A204.1 (cell line): ENCODE results near the gene IL10RB.

ENCODE experiments used
- FAIRE-seq: peaks from 2 replicates; lab custom pipeline; 2012; peaks lifted over from hg19 to GRCh38; lab: Jason Lieb, UNC

IL10RB gene

DNA sequence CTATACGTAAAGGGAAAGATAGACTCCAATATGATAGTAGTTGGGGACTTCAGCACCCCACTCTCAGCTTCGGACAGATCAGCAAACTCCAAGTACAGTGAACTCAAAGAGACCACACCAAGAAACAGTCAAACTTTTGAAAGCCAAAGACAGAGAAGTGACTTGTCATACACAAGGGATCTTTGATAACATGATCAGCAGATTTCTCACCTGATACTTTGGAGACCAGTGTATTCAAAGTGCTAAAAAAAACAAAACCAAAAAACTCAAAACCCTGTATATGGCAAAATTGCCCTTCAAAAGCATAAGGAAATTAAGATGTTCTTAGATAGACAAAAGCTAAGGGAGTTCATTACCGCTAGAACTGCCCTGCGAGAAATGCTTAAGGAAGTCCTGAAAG is 68.0 kb downstream of the IL10RB start:
- no peak for FAIRE-seq

DNA sequence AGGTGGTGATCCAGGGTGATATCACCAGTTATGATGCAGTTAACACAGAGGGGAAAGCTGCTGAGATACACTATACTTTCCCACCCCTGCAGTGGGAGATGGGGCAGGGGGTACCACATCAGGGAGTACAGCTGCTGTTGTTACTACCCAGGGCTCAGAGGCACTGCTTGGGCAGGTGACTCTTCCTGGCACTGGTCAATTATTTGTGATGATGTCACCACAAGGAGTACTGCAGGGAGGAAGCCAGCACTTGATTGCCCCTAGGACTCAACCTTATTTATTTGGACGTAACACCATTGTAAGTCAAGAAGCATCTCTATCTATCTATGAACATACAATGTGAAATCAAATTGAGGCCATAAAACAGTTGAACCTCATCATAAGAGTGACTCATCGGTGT is 68.7 kb downstream of the IL10RB start:
- no peak for FAIRE-seq

DNA sequence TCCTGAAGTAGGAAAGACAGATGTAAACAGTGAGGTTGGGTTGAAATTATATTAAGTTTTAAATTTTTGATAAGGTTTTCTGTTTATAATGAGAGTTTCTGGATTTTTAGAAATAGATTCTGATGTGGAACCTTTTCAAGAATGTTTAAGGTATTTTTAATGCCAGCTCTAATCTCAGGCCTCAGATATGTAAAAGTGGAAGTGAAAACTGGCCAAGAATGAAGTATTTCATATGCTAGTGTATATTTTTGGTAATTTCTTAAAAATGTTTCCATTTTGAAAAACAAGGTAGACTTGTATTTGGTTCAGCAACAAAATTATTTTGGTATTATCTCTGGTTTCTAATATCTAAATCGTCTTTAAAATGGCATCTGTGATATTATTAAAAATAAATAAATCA is 73.0 kb downstream of the IL10RB start:
- no peak for FAIRE-seq

DNA sequence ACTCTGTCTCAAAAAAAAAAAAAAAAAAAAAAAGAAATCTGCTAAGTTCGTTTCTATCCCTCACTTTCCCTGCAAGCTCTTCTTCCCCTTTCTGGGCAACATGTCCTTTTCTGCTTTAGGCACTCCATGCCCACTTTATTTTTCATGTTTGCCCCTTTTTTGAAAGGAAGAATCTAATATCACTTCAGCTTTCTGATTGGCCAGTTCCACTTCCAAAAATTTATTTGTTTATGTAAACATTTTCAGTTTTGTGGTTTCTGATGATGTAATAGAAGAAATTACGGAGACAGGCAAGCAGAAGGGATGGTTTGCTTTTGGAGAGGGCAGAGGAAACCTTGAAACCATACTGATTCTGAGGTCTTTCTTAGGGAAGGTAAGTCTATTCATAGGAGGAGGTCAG is 73.8 kb downstream of the IL10RB start:
- FAIRE-seq, result no peak

DNA sequence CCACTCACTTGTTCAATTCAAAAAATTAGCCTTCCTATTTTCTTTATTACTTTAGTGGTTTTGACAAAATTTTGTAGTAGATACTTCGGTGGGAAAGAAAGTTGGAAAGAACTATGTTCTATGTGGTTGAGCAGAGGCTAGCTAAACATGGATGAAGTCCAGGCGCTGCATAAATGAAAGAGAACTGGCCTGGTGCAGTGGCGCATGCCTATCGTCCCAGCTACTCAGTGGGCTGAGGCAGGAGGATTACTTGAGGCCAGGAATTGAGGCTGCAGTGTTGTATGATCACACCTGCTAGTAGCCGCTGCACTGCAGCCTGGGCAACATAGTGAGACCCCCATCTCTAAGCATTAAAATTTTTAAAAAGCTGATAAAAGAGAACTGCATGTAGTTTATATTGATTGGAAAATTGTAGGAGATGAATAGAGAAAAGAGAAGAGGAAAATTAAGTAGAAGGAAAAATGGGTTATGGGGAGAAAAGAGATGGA is 79.6 kb downstream of the IL10RB start:
- FAIRE-seq, result no peak
